GM19099 (cell line): ENCODE measurements around the gene UGGT2.

ENCODE experiments used
- POLR2A ChIP-seq: IDR thresholded peaks from 3 replicates; pipeline ENCODE4 v1.6.1; 2011; ENCODE audit warnings: low read depth; ENCODE audit not compliant: insufficient read length; ENCODE audit errors: extremely low read depth

The UGGT2 gene

DNA sequence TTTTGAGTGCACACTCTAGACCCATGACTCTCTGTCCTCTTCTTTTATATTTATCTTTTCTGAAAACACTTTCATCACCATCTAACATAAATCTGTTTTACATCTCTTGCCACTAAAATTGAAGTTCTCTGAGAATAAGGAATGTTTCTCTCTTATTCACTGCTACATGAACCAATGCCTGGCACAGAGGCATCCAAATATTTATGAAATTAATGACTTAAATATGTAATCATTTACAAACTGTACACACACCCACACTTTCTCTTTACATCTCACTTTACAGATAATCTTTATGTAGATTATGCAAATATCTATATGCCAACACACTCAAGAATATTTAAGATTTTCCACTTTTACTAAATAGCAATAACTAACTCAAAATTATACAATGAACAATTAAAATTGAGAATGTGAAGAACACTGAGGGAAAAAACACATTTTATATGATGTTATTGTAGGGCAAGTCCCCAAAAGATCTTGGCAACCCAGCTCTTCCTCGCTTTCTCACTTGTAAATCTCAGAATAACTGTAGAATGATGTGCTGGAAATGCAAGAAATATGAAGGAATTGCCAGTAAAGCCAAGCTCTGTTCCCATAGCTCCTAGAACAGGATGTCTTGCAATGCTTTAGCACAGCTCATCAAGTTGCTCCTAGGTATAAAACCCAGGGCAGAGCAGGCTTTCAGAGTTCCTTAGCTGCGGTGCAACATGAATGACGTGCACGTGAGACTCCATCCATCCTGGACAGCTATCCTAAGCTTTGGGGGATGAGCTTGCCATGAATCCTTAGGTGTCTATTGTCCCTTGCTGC lies 50.7 kb downstream of the UGGT2 start:
- no peak for TF ChIP-seq POLR2A

DNA sequence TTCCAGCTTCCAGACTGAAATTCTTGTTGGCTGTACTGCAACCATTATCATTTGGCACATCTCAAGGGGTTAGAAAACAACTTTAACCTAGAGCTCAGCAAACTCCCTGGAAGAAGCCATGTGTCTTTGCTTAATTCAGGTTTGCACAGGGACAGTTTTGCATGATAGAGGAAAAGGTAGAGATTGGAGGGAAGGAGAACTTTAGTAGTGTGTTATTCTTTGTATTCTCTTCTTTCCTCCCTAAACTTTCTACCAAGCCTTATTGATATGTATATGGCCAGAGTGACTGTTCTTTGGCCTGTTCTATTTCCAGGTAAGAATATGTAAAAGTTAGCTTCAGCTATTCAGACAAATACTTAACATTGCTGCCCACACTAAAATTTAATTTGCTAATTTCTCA lies 53.1 kb downstream of the UGGT2 start:
- TF ChIP-seq POLR2A: no peak

GRCh38 chr13:95987841-95988240 lies 65.4 kb downstream of the UGGT2 start:
- no peak for TF ChIP-seq POLR2A

DNA sequence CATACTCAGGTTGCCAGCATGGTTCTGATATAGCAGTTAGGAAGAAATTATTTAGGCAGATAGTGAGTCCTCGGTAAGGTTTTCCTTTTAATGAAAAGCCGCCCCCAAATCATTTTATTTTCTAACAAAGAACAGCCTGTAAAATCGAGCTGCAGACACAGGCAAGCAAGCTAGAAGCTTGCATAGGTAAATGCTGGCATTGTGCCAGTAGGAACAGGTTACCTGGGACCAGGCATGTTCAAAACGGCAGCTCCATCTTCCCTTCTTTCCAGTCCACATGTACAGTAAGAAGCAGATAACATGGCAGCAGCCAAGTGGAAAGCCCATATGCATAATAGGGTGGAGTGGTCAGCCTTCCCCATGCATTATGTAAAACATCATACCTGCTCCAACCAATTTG lies 71.1 kb downstream of the UGGT2 start:
- no peak for TF ChIP-seq POLR2A

DNA sequence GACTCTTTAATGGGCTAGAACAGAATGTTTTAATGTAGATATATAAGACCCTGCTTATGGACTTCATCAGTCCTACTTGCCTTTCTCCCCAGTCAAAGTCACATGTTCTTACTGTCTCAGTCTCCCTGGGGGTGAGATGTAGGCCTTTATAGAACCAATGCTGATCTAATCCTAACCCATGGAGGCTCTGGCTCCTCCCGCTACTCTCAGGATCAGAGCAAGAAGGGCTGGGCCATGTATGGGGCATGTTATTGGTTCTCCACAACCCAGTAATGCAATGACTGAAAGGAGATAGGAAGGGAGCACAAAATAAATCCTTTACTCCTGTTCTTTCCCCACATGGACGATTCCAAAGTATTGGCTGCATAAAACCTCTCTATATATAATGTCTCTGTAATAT lies 82.3 kb downstream of the UGGT2 start:
- TF ChIP-seq POLR2A: no peak

- TF ChIP-seq POLR2A: no peak
Measured at GRCh38 chr13:95968906-95969305, 84.3 kb downstream of the UGGT2 start.

GRCh38 chr13:95957331-95957730 lies 95.9 kb downstream of the UGGT2 start:
- TF ChIP-seq POLR2A: no peak

DNA sequence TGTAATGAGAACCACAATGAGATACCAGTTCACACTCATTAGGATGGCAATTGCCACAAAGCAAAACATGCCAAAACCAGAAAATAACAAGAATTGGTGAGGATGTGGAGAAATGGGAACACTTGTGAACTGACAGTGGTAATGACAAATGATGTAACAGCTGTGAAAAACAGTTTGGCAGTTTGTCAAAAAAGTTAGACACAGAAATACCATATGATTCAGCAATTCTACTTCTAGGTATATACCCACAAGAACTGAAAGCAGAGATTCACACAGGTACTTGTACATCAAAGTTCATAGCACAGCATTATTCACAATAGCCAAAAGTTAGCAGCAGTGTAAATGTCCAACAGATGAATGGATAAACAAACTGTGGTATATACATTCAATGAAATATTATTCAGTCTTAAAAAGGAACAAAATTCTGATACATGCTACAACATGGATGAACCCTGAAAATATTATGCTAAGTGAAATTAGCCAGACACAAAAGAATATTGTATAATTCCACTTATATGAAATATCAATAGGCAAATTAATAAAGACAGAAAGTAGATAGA lies 96.5 kb downstream of the UGGT2 start:
- no peak for TF ChIP-seq POLR2A

GRCh38 chr13:95955719-95956118 lies 97.5 kb downstream of the UGGT2 start:
- no peak for TF ChIP-seq POLR2A

DNA sequence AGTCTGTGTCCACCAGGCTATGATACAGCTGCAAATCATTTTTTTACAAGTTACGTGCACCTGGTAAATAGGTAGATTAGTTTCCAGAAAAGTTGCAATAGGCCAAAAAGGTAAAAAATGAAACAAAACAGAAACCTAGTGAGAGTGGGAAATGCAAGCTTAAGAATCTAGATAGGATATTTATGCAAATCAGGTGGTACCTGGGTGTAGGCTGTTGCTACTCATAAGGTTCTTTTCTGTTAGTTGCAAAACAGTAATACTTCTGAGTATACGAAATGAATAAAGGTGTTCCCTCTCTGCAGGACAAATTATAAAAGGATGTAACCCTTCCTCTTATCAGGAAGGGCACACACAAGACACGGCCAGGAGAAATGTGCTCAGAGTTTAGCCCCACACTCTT lies 97.9 kb downstream of the UGGT2 start:
- no peak for TF ChIP-seq POLR2A

DNA sequence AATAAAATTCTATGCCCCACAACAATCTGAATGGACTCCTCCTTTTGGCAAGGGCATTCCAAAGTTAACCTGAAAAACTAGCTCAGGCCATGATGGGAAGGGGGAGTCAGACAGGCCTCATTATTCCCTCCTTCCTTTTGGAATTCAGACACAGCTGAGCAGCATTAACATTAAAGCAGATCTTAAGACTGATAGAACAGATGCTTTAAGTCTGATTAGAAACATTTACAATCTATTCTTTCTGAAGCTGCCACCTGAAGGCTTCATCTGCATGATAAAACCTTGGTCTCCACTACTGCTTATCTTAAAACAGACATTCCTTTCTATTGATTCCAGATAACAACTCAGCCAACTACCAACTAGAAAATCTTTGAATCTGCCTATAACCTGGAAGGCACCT lies 98.9 kb downstream of the UGGT2 start:
- no peak for TF ChIP-seq POLR2A

- no peak for TF ChIP-seq POLR2A
Measured at GRCh38 chr13:95950103-95950502, 103.1 kb downstream of the UGGT2 start.

DNA sequence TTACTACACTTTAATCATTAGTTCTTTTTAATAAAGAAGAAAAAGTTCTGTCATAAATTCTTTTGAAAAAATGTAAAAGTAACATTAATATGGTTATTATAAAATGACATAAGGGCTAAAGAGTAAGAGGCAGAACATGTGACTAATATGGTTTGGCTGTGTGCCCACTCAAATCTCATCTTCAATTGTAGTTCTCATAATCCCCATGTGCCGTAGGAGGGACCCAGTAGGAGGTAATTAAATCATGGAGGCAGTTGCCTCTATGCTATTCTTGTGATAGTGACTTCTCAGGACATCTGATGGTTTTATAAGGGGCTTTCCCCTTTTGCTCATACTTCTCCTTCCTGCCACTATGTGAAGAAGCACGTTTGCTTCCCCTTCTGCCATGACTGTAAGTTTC lies 104.5 kb downstream of the UGGT2 start:
- no peak for TF ChIP-seq POLR2A

- TF ChIP-seq POLR2A: no peak
Measured at GRCh38 chr13:95937714-95938320, 115.4 kb downstream of the UGGT2 start.

GRCh38 chr13:95931300-95932025 lies 121.7 kb downstream of the UGGT2 start:
- TF ChIP-seq POLR2A: no peak
